ENCODE measurements around the gene ERFE.

DNA sequence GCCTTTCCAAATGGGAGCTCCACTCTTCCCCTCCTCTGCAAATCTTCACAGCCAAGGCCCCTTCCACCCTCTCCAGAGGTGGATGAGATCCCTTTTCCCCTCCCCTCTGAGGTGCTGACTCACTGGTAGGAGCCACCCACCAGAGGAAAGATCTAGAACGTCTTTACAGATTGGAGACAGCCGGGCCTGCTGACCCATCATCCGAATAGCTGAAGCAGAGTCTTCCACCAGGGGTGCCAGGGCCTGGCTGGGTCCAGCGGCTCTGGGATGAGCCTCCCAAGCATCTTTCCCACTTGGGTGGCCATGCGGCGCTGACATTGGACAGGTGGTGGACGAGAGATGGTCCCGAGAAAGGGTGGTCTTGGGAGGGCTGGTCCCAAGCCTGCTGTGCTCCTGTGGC, 9.0 kb downstream of the ERFE start:
- TF ChIP-seq, protein P1, sequence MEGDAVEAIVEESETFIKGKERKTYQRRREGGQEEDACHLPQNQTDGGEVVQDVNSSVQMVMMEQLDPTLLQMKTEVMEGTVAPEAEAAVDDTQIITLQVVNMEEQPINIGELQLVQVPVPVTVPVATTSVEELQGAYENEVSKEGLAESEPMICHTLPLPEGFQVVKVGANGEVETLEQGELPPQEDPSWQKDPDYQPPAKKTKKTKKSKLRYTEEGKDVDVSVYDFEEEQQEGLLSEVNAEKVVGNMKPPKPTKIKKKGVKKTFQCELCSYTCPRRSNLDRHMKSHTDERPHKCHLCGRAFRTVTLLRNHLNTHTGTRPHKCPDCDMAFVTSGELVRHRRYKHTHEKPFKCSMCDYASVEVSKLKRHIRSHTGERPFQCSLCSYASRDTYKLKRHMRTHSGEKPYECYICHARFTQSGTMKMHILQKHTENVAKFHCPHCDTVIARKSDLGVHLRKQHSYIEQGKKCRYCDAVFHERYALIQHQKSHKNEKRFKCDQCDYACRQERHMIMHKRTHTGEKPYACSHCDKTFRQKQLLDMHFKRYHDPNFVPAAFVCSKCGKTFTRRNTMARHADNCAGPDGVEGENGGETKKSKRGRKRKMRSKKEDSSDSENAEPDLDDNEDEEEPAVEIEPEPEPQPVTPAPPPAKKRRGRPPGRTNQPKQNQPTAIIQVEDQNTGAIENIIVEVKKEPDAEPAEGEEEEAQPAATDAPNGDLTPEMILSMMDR (IDR thresholded peaks at IDR 0.05; ENCODE audit: extremely low read depth in 1 of 2, insufficient read depth in 1 of 2, low read depth in 1 of 2, low read length in 2 of 2), result no peak
- no peak for TF ChIP-seq POLR2A (IDR thresholded peaks at IDR 0.05; ENCODE audit: low read depth, low read length)
- TF ChIP-seq, protein P2, sequence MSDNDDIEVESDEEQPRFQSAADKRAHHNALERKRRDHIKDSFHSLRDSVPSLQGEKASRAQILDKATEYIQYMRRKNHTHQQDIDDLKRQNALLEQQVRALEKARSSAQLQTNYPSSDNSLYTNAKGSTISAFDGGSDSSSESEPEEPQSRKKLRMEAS (IDR thresholded peaks at IDR 0.05; ENCODE audit: insufficient read depth, insufficient read length), result no peak
- TF ChIP-seq EZH2 (IDR thresholded peaks at IDR 0.05; ENCODE audit: borderline replicate concordance, low read depth, low read length, severe bottlenecking), result no peak
- TF ChIP-seq POLR2AphosphoS5 (IDR thresholded peaks at IDR 0.05; ENCODE audit: insufficient read depth, low read depth, low read length), result no peak
- TF ChIP-seq MYC (IDR thresholded peaks at IDR 0.05; ENCODE audit: low read depth, low read length), result no peak
- TF ChIP-seq GATA2 (IDR thresholded peaks at IDR 0.05; ENCODE audit: insufficient read depth, insufficient read length, low read depth, low read length), result no peak

Measured in endothelial cell of umbilical vein (primary cell).